ENCODE results near the gene CTNNA2.

Gene CTNNA2

GRCh38 chr2:80496346-80496745 lies 983.5 kb downstream of the CTNNA2 start:
- no peak for DNase-seq (ENCODE audit: low spot score)

DNA sequence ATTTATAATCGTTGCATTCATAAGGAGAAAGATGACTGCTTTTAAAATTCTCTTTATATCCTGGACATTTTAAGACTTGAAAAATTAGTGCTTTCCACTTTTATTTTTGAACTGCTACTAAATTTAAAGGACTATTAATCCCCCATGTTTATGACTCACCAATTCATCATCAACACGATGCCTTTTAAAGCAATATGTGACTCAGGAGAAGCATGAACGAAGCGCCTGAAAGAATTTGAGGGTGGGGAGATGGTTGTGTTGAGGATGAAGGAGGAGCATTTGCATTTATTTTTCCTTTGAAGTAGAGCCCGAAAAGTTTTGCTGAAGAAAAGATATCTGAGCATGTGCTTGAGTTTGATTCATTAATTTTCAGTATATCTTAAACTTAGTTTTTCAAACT lies 983.9 kb downstream of the CTNNA2 start:
- DNase-seq (ENCODE audit: low spot score): no peak

DNA sequence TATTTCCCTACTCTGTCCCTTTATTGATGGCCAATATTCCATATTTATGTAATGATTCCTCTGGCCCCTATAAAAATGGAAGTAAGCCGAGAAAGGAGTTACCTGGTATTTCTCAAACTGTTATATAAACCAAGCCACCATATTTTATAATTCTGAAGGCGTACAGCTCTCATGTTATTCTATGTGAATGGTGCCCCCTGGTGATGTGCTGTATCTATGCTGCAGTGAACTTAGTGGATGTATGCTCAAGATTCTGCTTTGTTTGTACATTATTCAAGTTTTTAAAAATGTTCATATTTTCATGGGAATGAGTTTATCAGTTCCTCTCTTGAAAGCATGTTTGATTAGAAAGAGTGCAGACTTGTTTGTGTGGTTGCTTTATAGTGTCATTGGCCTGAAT lies 986.2 kb downstream of the CTNNA2 start:
- no peak for DNase-seq (ENCODE audit: low spot score)

DNA sequence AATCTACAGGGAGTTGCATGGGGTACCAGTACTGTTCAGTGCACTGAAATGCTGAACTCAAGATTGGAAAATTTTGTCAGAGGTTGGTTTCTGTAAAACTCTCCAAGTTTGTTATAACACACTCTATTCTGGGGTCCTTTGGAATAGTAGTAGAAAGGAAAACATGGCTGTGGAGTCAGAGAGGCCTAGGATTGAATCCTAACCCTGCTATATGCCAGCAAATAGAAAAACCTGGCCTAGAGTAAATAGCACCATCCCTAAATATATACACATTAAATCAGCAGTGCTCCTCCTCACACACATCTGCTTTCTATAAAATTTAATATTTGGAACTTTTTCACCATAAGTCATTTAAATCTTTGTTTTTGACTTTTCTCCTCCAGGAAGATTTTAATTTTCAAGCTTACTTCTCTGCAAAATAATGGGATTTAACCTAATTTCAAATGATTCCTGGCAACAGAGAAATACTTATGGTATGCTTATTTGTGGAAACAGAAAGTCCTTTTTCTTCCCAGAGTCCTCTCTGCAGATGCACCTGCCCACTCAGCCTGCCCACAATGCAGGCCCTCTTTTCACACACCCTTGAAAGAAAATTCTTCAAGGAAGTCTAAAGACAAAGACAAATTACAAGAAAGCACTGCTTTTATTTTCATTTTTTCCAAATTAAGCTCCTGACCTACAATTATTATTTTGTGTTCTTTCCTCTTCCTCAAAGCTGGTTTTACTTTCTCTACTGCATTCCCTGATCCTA lies 989.2 kb downstream of the CTNNA2 start:
- DNase-seq (ENCODE audit: low spot score): no peak

DNA sequence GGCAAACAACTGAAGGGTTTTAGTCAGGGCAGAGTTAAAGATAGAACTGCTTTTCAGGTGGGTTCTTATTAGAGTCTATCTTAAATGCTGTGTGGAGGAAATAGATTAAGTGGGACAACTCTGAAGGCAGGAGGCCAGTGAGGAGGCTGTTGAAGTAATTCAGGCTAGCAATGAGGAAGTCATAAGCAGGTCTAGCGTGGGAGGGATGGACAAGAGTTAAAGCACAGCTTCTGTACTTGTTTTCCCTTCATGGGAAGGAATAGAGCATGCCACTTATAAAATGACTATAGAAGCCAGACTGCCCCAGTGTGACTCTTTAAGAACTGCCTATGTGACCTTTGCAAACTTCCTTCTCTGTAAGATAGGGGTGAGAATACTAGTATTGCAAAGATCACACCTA lies 993.7 kb downstream of the CTNNA2 start:
- DNase-seq (ENCODE audit: low spot score): no peak

DNA sequence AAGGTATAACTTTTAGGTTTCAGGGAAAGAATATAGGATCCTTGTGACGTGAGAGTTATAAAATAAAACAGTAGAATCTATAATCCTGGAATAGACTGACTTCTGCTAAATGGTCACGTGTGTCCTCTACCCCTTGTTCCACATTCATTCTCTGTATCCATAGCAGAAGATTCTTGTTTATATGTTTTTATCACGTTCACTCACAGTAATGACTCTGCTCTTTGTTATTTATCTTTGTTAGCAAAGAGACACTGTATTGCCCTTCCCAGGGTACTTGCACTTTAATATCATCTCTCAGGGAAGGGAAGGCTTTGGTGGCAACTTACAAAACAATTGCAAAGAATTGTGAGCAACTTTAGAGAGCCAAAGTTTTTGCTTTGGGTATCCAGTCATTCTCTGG lies 997.9 kb downstream of the CTNNA2 start:
- DNase-seq (ENCODE audit: low spot score): no peak

GRCh38 chr2:80515964-80516363 lies 1003.1 kb downstream of the CTNNA2 start:
- DNase-seq (ENCODE audit: low spot score): no peak

DNA sequence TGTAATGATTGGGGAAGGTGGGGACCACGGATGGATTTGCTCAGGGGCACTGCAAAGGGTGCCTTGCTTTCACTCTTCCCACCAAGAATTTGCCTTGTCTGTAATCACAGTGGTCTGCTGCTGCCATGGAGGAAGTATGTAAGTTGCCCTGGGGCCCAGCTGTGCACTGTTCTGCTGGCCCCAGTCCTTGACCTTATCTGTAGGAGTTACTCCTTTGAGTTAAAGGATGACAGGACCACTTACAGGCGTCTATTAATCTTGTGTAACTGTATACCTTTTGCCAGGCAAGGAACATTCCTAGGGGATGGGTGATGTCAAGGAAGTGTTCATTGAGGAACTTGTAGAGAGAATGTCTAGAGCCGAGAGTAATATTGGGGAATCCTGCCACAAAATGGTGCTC lies 1004.5 kb downstream of the CTNNA2 start:
- no peak for DNase-seq (ENCODE audit: low spot score)

DNA sequence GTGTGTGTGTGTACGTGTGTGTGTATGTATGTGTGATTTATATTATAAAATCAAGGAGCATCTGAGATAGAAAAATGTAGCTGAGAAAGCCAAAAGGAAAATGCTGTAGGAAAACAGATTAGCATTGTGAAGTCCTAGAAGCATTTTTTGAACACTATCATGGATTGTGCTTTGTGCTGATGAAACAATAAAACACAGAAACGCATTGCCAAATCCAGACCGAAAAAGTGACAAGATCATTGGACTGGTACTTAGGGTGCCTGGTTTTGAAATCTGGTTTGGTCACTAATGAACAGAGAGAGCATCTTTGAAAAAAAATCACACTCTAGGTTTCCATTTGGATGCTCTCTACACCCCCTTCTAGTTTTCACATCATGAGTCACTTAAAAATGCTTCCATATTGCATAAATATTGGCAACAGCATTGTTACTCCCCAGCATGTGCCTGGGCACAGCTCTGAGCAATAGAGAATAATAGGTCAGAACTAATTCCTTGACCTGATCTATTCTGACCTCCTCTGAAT lies 1006.3 kb downstream of the CTNNA2 start:
- DNase-seq (ENCODE audit: low spot score): no peak

DNA sequence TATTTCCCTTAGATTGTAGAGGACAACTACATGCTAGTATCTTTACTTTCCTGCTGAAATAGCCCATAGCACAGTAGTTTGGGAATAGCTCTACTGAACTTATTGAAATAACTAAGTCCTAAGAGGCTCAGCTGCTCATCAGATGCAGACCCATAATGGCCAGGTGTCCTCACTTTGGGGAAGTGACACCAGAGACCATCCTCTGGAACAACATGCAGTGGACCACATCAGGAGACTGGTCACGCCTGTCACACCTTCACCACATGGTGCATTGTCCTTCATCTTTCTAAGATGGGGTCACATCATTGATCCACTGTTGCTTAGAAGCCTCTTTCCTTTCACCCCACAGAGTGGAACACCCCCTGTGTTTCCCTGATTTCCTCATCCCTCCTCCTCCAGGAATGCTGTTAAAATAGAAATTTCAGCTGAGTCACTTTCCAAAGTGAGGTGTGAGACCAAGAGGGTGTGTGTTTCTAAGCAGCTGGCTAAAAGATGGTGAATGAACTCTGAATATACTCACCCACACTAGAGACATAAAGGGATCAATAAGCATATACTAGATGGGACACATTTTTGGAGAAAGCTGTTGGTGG lies 1006.9 kb downstream of the CTNNA2 start:
- DNase-seq (ENCODE audit: low spot score): no peak

DNA sequence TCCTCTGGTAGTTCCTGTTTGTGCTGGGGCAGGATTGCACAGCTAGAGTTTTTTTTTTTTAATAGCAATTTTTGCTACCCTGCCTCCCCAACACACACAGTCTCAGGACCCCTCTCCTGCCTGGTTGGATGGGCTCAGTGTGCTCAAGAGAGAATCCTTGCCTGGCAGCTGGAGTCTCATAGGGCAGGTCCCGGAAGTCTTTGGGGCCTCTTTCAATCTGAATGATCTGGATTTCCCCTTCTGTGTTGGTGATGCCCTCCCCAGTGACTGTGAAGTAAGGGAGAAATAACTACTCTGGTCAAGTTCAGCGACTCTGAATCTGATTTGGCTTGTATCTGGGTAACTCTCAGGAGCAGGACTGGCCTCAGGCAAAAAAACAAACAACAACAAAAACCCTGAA lies 1012.3 kb downstream of the CTNNA2 start:
- DNase-seq (ENCODE audit: low spot score): no peak

DNA sequence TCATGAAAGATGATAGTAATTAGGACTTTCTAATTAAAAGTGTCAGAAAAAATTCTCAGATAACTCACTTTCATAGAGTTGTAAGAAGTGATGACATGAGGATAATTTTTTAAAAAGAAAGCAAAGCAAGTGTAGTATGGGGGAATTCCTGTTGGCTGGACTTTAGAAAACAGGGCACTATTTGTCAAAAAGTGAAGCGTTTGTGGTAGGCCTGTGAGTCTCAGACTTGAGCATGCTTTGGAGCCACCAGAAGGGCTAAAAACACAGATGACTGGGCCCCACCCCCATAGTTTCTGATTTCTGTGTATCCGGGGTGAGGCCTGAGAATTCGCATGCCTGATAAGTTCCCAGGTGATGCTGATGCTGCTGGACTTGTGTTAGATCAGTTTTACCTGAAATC lies 1014.3 kb downstream of the CTNNA2 start:
- DNase-seq (ENCODE audit: low spot score): no peak

GRCh38 chr2:80529466-80530165 lies 1016.8 kb downstream of the CTNNA2 start:
- no peak for DNase-seq (ENCODE audit: low spot score)

DNA sequence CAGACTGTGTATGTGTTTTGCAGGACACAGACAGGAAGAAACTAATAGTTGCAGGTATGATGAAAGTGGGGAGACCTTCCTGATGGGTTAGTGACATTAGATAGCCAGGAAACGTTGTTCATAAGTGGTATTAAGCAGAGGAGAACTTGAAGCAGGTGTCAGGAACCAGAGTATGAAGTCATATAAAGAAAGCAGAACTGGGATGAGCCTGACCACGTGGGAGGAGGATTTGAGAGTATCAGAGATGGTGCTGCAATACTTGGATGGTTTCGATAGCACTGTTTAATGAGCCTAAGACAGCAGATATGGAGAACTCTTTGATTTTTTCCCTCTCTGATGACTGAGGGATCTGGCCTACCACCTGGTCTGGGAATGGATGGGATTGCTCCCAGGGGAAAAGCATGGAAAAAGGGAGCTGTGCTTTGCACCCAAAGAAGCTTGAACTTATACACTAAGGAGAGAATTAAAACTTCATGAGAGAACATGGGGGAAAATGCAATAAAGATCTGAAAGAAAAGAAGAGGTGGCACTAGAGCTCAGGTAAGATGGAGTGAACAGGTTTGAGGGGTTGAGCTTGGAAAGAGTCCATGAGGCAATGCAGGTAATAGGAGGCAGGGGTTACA lies 1017.7 kb downstream of the CTNNA2 start:
- no peak for DNase-seq (ENCODE audit: low spot score)

GRCh38 chr2:80531319-80531718 lies 1018.5 kb downstream of the CTNNA2 start:
- no peak for DNase-seq (ENCODE audit: low spot score)

GRCh38 chr2:80545420-80546210 lies 1032.8 kb downstream of the CTNNA2 start:
- DNase-seq (ENCODE audit: low spot score): no peak

DNA sequence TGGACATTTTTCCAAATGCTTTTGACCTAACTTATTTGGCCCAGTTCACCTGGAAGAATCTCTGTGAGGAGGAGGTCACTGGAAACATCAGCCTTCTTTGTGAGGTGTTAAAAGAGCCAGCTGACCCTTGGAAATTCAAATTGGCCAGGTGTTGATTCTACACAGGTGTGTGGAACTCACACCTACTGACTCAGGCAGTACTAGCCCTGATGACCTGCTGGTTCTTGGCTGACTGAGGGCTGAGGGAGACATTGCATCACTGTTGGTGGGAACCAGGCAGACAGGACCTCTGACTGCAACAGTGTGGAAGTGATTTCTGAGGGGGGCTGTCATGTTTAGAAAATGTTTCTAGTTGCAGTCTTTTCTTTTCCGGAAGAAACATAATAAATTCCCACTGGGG lies 1033.9 kb downstream of the CTNNA2 start:
- peak; percentile 15 for DNase-seq (ENCODE audit: low spot score)

GRCh38 chr2:80547344-80547743 lies 1034.5 kb downstream of the CTNNA2 start:
- no peak for DNase-seq (ENCODE audit: low spot score)

DNA sequence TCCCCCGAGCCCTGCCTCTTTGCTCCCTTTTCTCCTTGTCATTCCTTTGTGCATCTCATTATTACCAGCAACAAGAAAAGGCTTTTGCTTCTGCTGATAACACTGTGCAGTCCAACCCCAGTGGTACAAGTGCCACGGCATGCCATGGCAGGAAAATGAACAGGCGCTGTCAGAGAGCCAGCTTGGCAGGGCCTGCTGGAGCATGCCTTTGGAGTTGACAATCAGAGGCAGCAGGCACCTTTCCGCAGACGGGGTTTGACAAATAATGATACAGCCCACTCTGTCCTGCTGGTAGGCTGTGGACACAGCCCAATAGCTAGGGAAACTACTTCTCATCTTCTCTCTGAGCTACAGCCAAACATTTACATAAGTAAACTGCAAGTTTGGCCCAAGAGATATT lies 1035.6 kb downstream of the CTNNA2 start:
- DNase-seq (ENCODE audit: low spot score): peak; percentile 14

DNA sequence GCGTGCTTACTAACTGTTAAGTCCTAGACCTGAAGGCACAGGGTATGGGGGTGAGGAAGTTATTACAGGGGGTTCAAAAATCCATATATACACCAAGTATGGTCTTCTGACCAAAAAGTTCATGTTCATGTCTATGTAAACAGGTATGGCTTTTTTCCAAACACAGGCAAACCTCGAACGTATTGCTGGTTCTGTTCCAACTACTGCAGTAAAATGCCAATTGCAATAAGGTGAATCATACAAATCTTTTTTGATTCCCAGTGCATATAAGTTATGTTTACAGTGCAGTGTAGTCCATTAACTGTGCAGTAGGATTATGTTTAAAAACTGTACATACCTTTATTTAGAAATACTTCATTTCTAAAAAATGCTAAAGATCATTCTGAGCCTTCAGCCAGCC lies 1037.0 kb downstream of the CTNNA2 start:
- no peak for DNase-seq (ENCODE audit: low spot score)

DNA sequence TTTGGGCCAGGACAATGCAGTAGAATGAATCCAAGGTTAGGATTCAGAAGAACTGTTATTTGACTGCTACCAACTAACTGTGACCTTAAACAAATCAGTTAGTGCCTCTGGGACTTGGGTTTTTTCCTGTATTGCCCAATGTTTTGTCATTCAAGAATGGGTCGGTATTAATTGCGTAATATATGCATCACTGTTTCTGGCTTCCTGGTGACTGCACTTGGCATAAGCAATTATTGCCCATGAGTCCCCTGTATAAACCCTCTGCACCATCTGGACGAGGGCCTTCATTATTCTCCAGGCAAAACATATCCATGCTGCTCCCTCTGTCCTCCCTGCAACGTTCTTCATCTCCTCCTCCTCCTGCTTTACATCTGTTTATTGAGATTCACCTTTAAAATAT lies 1047.5 kb downstream of the CTNNA2 start:
- DNase-seq (ENCODE audit: low spot score): no peak

DNA sequence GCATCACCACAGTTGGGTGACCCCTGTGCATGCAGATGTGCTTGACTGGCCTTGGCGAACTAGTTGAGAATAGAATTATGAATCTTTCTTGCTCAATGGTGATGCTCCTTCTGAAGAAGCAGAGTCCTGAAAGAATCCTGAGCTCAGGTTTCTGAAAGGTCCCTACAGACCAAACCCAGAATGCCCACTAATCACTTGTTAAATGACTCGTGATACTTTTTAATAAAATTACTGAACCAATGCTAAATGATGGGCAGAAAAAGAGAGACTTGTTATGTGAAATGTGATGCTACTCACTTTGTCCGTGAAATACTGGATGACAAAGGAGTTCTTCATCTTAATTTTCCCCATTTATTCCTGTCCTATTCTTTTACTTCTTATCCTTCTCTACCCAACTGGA lies 1055.2 kb downstream of the CTNNA2 start:
- DNase-seq (ENCODE audit: low spot score): no peak

Measured in iPS-NIHi11 (cell line).